Spleen (tissue), 7 donors: ENCODE measurements around the gene LAMA4.

Experiments used
- POLR2A ChIP-seq, 3 donors: fragments of 450-650 bp; IDR thresholded peaks; one replicate each; pipeline ENCODE4 v1.5.1; 2017; ENCODE audit warnings: antibody characterized with exemption in 3 of 3, mild to moderate bottlenecking in 1 of 3
- POLR2AphosphoS5 ChIP-seq, 3 donors: sonication (generic); formaldehyde crosslinking; IDR thresholded peaks; one replicate each; pipeline ENCODE4 v1.5.1; 2017; ENCODE audit warnings: antibody characterized with exemption in 3 of 3
- TF ChIP-seq, protein P1 (sequence below), 11 experiments: fragments of 200-600 bp in 7 of 11; fragments of 450-650 bp in 4 of 11; sonication (generic) in 4 of 11; IDR thresholded peaks in 8 of 11; conservative IDR thresholded peaks in 3 of 11; 1 replicate in 7 of 11; 2 replicates in 4 of 11; pipeline versions ENCODE4 v1.4.0 to v1.8.0; 2016 to 2021; ENCODE audit warnings: antibody characterized with exemption in 11 of 11, inconsistent platforms in 4 of 11, mild to moderate bottlenecking in 1 of 11
- donor health status: DM: no; HTN: no; CAD: no; lungs with moderate emphysema.
- donor health status: DM: no; HTN: no; CAD: no.
- donor health status: DM: no; HTN: no; CAD: no.

DNA sequence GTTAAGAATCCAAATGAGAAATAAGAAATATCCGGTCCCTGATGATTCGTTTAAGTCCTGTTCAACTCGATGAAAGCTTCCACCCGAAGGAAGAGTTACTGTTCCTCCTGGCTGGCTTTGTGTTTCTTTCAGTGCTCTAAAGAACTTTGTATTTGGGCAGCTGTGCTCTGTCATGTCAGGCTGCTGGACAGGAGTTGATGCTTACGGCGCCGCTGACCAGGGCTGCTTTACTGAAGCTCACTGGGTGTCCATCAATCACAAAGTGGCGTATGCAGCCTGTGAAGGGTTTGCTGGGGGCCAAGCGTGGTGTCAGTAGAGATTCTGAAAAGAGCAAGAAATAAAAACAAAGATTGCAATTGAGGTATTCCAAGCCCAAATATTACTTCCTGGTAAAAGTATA is 145.1 kb downstream of the LAMA4 start:
- TF ChIP-seq, protein P1, sequence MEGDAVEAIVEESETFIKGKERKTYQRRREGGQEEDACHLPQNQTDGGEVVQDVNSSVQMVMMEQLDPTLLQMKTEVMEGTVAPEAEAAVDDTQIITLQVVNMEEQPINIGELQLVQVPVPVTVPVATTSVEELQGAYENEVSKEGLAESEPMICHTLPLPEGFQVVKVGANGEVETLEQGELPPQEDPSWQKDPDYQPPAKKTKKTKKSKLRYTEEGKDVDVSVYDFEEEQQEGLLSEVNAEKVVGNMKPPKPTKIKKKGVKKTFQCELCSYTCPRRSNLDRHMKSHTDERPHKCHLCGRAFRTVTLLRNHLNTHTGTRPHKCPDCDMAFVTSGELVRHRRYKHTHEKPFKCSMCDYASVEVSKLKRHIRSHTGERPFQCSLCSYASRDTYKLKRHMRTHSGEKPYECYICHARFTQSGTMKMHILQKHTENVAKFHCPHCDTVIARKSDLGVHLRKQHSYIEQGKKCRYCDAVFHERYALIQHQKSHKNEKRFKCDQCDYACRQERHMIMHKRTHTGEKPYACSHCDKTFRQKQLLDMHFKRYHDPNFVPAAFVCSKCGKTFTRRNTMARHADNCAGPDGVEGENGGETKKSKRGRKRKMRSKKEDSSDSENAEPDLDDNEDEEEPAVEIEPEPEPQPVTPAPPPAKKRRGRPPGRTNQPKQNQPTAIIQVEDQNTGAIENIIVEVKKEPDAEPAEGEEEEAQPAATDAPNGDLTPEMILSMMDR (IDR thresholded peaks at IDR 0.05 in 8 of 11, conservative IDR thresholded peaks at IDR 0.05 in 3 of 11) = no peak
- TF ChIP-seq POLR2AphosphoS5 (IDR thresholded peaks at IDR 0.05) = no peak
- no peak for TF ChIP-seq POLR2A (IDR thresholded peaks at IDR 0.05)
